GM12878 (cell line): ENCODE results near the gene TNRC6C. TPM values are rescaled to one million over a fixed set of nuclear protein-coding genes. Genes with fewer than 3 reads are reported as not detected.
A peak's percentile ranks its signal among the peaks of the same experiment; 100 is the strongest.

Experiments used
- ATAC-seq: fragments of 200-7000 bp; cut with Tn5 transposase; 3 replicates; pipeline ENCODE4 v1.9.1; 2020; ENCODE audit warnings: mild to moderate bottlenecking, moderate library complexity
- BruUV-seq: library from RNA; stranded (reverse); fragments of 400-500 nt; replicated peaks from 2 replicates; lab custom pipeline; 2021; lab: Mats Ljungman, UMichigan
- CTCF ChIA-PET: fragments of 300-600 bp; sonication (Branson Sonifier 250); formaldehyde crosslinking; extraction: SDS; loops from one replicate; lab custom pipeline; 2021; ENCODE audit warnings: inconsistent platforms; lab: Yijun Ruan, JAX
- POLR2A ChIA-PET: fragments of 350-600 bp; formaldehyde crosslinking; extraction: SDS; loops from one replicate; lab custom pipeline; 2021; ENCODE audit warnings: inconsistent platforms; lab: Charles Lee
- RAD21 ChIA-PET: fragments of 300-600 bp; sonication (Branson Sonifier 250); formaldehyde crosslinking; loops from one replicate; lab custom pipeline; 2023; ENCODE audit warnings: antibody characterized with exemption; ENCODE audit not compliant: unreplicated experiment; lab: Charles Lee
- SMC1A ChIA-PET: fragments of 300-600 bp; sonication (Branson Sonifier 250); formaldehyde crosslinking; loops from one replicate; lab custom pipeline; 2023; ENCODE audit not compliant: unreplicated experiment, uncharacterized antibody; lab: Charles Lee
- DNase-seq: peaks from one replicate; pipeline ENCODE4 v3.0.0-alpha.2; 2011; ENCODE audit warnings: low read depth, low spot score
- FAIRE-seq: peaks from 3 replicates; lab custom pipeline; 2011; peaks lifted over from hg19 to GRCh38; lab: Jason Lieb, UNC
- H2AFZ ChIP-seq: 2 replicates; pipeline ENCODE4 v1.6.0; 2011; ENCODE audit warnings: low read depth, low read length, control low read depth; ENCODE audit not compliant: control insufficient read depth
- H3K27ac ChIP-seq: 2 replicates; pipeline ENCODE4 v1.5.1; 2011; ENCODE audit warnings: control low read depth; ENCODE audit not compliant: control insufficient read depth, insufficient read depth
- H3K27me3 ChIP-seq, 2 experiments: replicated peaks in 1 of 2; 2 replicates each; pipeline versions ENCODE4 v1.6.0 to v1.6.1; 2011; ENCODE audit warnings: low read length in 1 of 2; ENCODE audit not compliant: control insufficient read depth in 2 of 2, insufficient read depth in 2 of 2
- H3K36me3 ChIP-seq, 2 experiments: 2 replicates each; pipeline ENCODE4 v1.5.1; 2011; ENCODE audit warnings: low read length in 1 of 2; ENCODE audit not compliant: control insufficient read depth in 2 of 2, insufficient read depth in 2 of 2
- H3K4me1 ChIP-seq: 2 replicates; pipeline ENCODE4 v1.6.1; 2011; ENCODE audit warnings: mild to moderate bottlenecking, low read length, moderate library complexity, mixed read lengths; ENCODE audit not compliant: control insufficient read depth, insufficient read depth
- H3K4me2 ChIP-seq: 2 replicates; pipeline ENCODE4 v1.6.0; 2011; ENCODE audit warnings: control low read depth; ENCODE audit not compliant: control insufficient read depth, insufficient read depth
- H3K4me3 ChIP-seq: fragments of 200-600 bp; sonication (generic); 2 replicates; pipeline ENCODE4 v1.5.1; 2016
- H3K79me2 ChIP-seq: 2 replicates; pipeline ENCODE4 v1.6.0; 2011; ENCODE audit warnings: low read length; ENCODE audit not compliant: control insufficient read depth, insufficient read depth
- H3K9ac ChIP-seq: 2 replicates; pipeline ENCODE4 v1.8.0; 2011; ENCODE audit warnings: low read length, control low read depth, mixed read lengths; ENCODE audit not compliant: control insufficient read depth, insufficient read depth
- H3K9me3 ChIP-seq: replicated peaks from 3 replicates; pipeline ENCODE4 v1.5.1; 2011; ENCODE audit warnings: mild to moderate bottlenecking, low read length; ENCODE audit not compliant: control insufficient read depth, insufficient read depth
- H4K20me1 ChIP-seq: 2 replicates; pipeline ENCODE4 v1.6.0; 2011; ENCODE audit not compliant: control insufficient read depth, insufficient read depth
- CHD4 ChIP-seq: fragments of 200-600 bp; sonication (generic); IDR thresholded peaks from 2 replicates; pipeline ENCODE4 v1.6.1; 2016; ENCODE audit warnings: mild to moderate bottlenecking
- EGR1 ChIP-seq, 2 experiments: IDR thresholded peaks; 1 replicate in 1 of 2; 2 replicates in 1 of 2; pipeline ENCODE4 v1.6.1; 2011 to 2012; ENCODE audit warnings: low read depth in 2 of 2, low read length in 2 of 2, borderline replicate concordance in 1 of 2, mild to moderate bottlenecking in 1 of 2, moderate library complexity in 1 of 2
- ELK1 ChIP-seq: IDR thresholded peaks from 2 replicates; pipeline ENCODE4 v1.6.1; 2012; ENCODE audit warnings: low read depth, low read length, improper control_type of control experiment
- IRF5 ChIP-seq: fragments of 450-650 bp; IDR thresholded peaks from 2 replicates; pipeline ENCODE4 v1.6.1; 2017; ENCODE audit warnings: borderline replicate concordance
- MYC ChIP-seq: IDR thresholded peaks from 2 replicates; pipeline ENCODE4 v1.6.1; 2011; ENCODE audit warnings: mild to moderate bottlenecking, low read length, moderate library complexity, inconsistent platforms; ENCODE audit not compliant: insufficient read depth, insufficient replicate concordance, insufficient read length, severe bottlenecking
- NBN ChIP-seq: fragments of 450-650 bp; IDR thresholded peaks from 2 replicates; pipeline ENCODE4 v1.6.1; 2016
- RAD51 ChIP-seq: fragments of 450-650 bp; IDR thresholded peaks from 2 replicates; pipeline ENCODE4 v1.6.1; 2016; ENCODE audit warnings: moderate library complexity, mild to moderate bottlenecking, inconsistent platforms
- SIN3A ChIP-seq: IDR thresholded peaks from 2 replicates; pipeline ENCODE4 v1.6.1; 2012; ENCODE audit warnings: low read depth, low read length, improper control_type of control experiment
- SMARCA5 ChIP-seq: fragments of 450-650 bp; IDR thresholded peaks from 2 replicates; pipeline ENCODE4 v1.6.1; 2017; ENCODE audit warnings: mild to moderate bottlenecking
- ZBTB33 ChIP-seq: fragments of 450-650 bp; IDR thresholded peaks from 2 replicates; pipeline ENCODE4 v1.6.1; 2017; ENCODE audit warnings: mild to moderate bottlenecking
- ZNF217 ChIP-seq: fragments of 450-650 bp; IDR thresholded peaks from 2 replicates; pipeline ENCODE4 v1.6.1; 2017; ENCODE audit warnings: antibody characterized with exemption, mild to moderate bottlenecking
- ZNF687 ChIP-seq: fragments of 450-650 bp; IDR thresholded peaks from 2 replicates; pipeline ENCODE4 v1.6.1; 2017; ENCODE audit warnings: mild to moderate bottlenecking, moderate library complexity
- WGBS: methylation state at CpG from one replicate; pipeline ENCODE4 v1.1.6; 2016; ENCODE audit warnings: low lambda C conversion rate; ENCODE audit not compliant: insufficient replicate concordance, insufficient coverage; ENCODE audit errors: missing lambda C conversion rate; 5-methylcytosine and 5-hydroxymethylcytosine counted together
- in situ Hi-C: fragments of 300-500 bp; cut with MboI; formaldehyde crosslinking; loops from 9 replicates; pipeline ENCODE4 v1.14.3; 2018; ENCODE audit warnings: mixed read lengths
- intact Hi-C: fragments of 100-400 bp; cut with micrococcal nuclease; formaldehyde crosslinking; loops from one replicate; pipeline ENCODE4 v1.14.2; 2022; ENCODE audit not compliant: unreplicated experiment
- polyA plus RNA-seq, 11 experiments: library from polyadenylated mRNA; depleted of rRNA in 4 of 11; unstranded in 6 of 11; stranded (reverse) in 5 of 11; fragments of >200 nt; fragmentation: Nextera tagmentation in 4 of 11; fragmentation: Illumina TruSeq in 1 of 11; extraction: Ambion mirVana in 4 of 11; extraction: Trizol in 1 of 11; gene quantifications; 1 replicate in 1 of 11; 2 replicates in 10 of 11; pipeline versions ENCODE4 v1.2.1 to v1.2.3, GENCODE V29; 2011 to 2016; ENCODE audit warnings: inconsistent platforms in 2 of 11, missing spikeins in 2 of 11, low read depth in 1 of 11
- total RNA-seq, 4 experiments: library from RNA; depleted of rRNA in 3 of 4; stranded (reverse); fragments of >200 nt in 3 of 4; fragmentation: Illumina TruSeq in 1 of 4; extraction: Trizol in 1 of 4; gene quantifications; 2 replicates each; pipeline versions ENCODE4 v1.2.1 to v1.2.3, GENCODE V29; 2013 to 2021

The TNRC6C gene
- total and polyA plus RNA-seq, 10 of the 15 experiments (the other 5 are each of a cell fraction or from before 2014, with no cell fraction given) = 0.40 to 6.1 (median 0.96) TPM

- no TSS peak for BruUV-seq
- no peak for DNase-seq
- intact Hi-C loops = loop anchor here (2.0 kb wide), 1 partner anchor 39 kb away; no protein-coding TSS in a partner anchor
- Histone ChIP-seq H4K20me1 (no peaks in the 10 kb centered on the region), H3K9me3 (no peaks in the 10 kb centered on the region), H3K4me3 (peak overlapping the region; percentile 94), H3K79me2 (peaks cover 64% of the 10 kb centered on the region), H3K27me3 (no peaks in the 10 kb centered on the region), H3K36me3 (peaks cover 13 to 16% of the 10 kb centered on the region in 2 experiments; a peak in 3 of 4 replicates), H2AFZ (peak overlapping the region; percentile 5), H3K9ac (peak overlapping the region; percentile 86), H3K4me1 (peaks cover 64% of the 10 kb centered on the region), H3K4me2 (peak overlapping the region; percentile 96), H3K27ac (peak overlapping the region; percentile 93)
- ChIA-PET RAD21 (interaction anchor here (0.8 to 6.8 kb wide), 15 partner anchors 9 to 115 kb away, joined by 3 to 83 read pairs (median 4); no protein-coding TSS in a partner anchor), SMC1A (interaction anchor here (1.0 to 5.1 kb wide), 8 partner anchors 10 to 116 kb away, joined by 3 to 51 read pairs (median 4); no protein-coding TSS in a partner anchor), POLR2A (interaction anchor here (0.6 to 2.3 kb wide), 15 partner anchors 8 to 114 kb away, joined by 3 to 9 read pairs (median 3); partner anchors contain the start of gene SYNGR2), CTCF (interaction anchor here (0.5 to 9.5 kb wide), 20 partner anchors 7 to 120 kb away, joined by 3 to 132 read pairs (median 6); partner anchors contain the start of genes C17orf99, SYNGR2 and TMC6)
- FAIRE-seq = peak; percentile 13
- in situ Hi-C loops = no loop called here
- WGBS = 13% methylated on average over 39 of the region's 39 CpGs
- ATAC-seq = peak; percentile 34
- peak; percentile 91 for TF ChIP-seq SMARCA5
- peak; percentile 79 for TF ChIP-seq RAD51
- no peak; the same call in 1 of the 2 replicates for TF ChIP-seq ELK1
- TF ChIP-seq ZNF687 = peak; percentile 84
- 0 out of 2 replicates have a peak, but pooled peaks have one; percentile 69 for TF ChIP-seq ZNF217
- TF ChIP-seq EGR1 (IDR thresholded peaks at IDR 0.05; ENCODE audit: borderline replicate concordance in 1 of 2, low read depth in 2 of 2, low read length in 2 of 2) = peak in 1 of 2 experiments; percentile 66; a peak in 2 of 3 replicates
- no peak for TF ChIP-seq CHD4
- peak; percentile 94 for TF ChIP-seq NBN
- TF ChIP-seq MYC = peak; percentile 93
- TF ChIP-seq SIN3A = peak; percentile 63; the same call in 1 of the 2 replicates
- TF ChIP-seq IRF5 = no peak
- TF ChIP-seq ZBTB33 = no peak
Observed at GRCh38 chr17:78133971-78134898, 175.7 kb downstream of the TNRC6C start.
